Neuronal stem cell (in vitro differentiated cells): ENCODE results near the gene ADRA1B. TPM values are rescaled to one million over a fixed set of nuclear protein-coding genes. Genes with fewer than 3 reads are reported as not detected.

ENCODE experiments used
- DNase-seq: peaks from one replicate; pipeline ENCODE4 v3.0.0-alpha.2; 2013; ENCODE audit warnings: low spot score
- H2AFZ ChIP-seq: one replicate; pipeline ENCODE4 v1.6.1; 2013; ENCODE audit warnings: mild to moderate bottlenecking, low read length, inconsistent platforms
- H2AK5ac ChIP-seq: 2 replicates; pipeline ENCODE4 v1.6.1; 2013; ENCODE audit warnings: low read depth, mild to moderate bottlenecking, inconsistent platforms, low read length, moderate library complexity, mixed read lengths
- H2BK120ac ChIP-seq: 2 replicates; pipeline ENCODE4 v1.6.1; 2013; ENCODE audit warnings: low read depth, mild to moderate bottlenecking, inconsistent platforms, low read length, moderate library complexity, mixed read lengths
- H2BK12ac ChIP-seq: one replicate; pipeline ENCODE4 v1.6.1; 2013; ENCODE audit warnings: low read length, inconsistent platforms
- H2BK15ac ChIP-seq: 2 replicates; pipeline ENCODE4 v1.6.1; 2013; ENCODE audit warnings: mild to moderate bottlenecking, low read length, inconsistent platforms, mixed read lengths
- H2BK5ac ChIP-seq: one replicate; pipeline ENCODE4 v1.6.1; 2013; ENCODE audit warnings: inconsistent platforms, mild to moderate bottlenecking, low read length, moderate library complexity
- H3K14ac ChIP-seq: one replicate; pipeline ENCODE4 v1.6.1; 2013; ENCODE audit warnings: low read length, inconsistent platforms
- H3K18ac ChIP-seq: 2 replicates; pipeline ENCODE4 v1.6.1; 2013; ENCODE audit warnings: low read length, inconsistent platforms
- H3K23ac ChIP-seq: 2 replicates; pipeline ENCODE4 v1.6.1; 2013; ENCODE audit warnings: low read depth, mild to moderate bottlenecking, mixed read lengths, low read length, inconsistent platforms; ENCODE audit not compliant: poor library complexity
- H3K27ac ChIP-seq: replicated peaks from 3 replicates; pipeline ENCODE4 v1.5.1; 2013; ENCODE audit warnings: low read length, inconsistent platforms
- H3K27me3 ChIP-seq, 3 experiments: 2 replicates each; pipeline ENCODE4 v1.6.1; 2013; ENCODE audit warnings: low read length in 3 of 3, mild to moderate bottlenecking in 2 of 3, inconsistent platforms in 1 of 3, low read depth in 1 of 3, mixed read lengths in 1 of 3, moderate library complexity in 1 of 3; ENCODE audit not compliant: control insufficient read depth in 3 of 3, insufficient read depth in 3 of 3
- H3K36me3 ChIP-seq, 2 donors: replicated peaks in 1 of 2; 2 replicates each; pipeline ENCODE4 v1.6.1; 2013; ENCODE audit warnings: low read length in 2 of 2; ENCODE audit not compliant: control insufficient read depth in 2 of 2, insufficient read depth in 2 of 2
- H3K4ac ChIP-seq: 2 replicates; pipeline ENCODE4 v1.6.1; 2013; ENCODE audit warnings: inconsistent platforms, mild to moderate bottlenecking, low read length, moderate library complexity
- H3K4me1 ChIP-seq, 2 donors: 1 replicate in 1 of 2; 2 replicates in 1 of 2; pipeline ENCODE4 v1.6.1; 2013; ENCODE audit warnings: low read length in 2 of 2, low read depth in 1 of 2; ENCODE audit not compliant: control insufficient read depth in 2 of 2, insufficient read depth in 1 of 2
- H3K4me2 ChIP-seq: one replicate; pipeline ENCODE4 v1.6.1; 2013; ENCODE audit warnings: mild to moderate bottlenecking, low read length, inconsistent platforms; ENCODE audit not compliant: insufficient read depth, poor library complexity, severe bottlenecking
- H3K4me3 ChIP-seq, 2 donors: 2 replicates each; pipeline ENCODE4 v1.5.1; 2013; ENCODE audit warnings: low read length in 2 of 2, mild to moderate bottlenecking in 2 of 2, inconsistent platforms in 1 of 2, moderate library complexity in 1 of 2
- H3K79me1 ChIP-seq: one replicate; pipeline ENCODE4 v1.6.1; 2013; ENCODE audit warnings: low read depth, mild to moderate bottlenecking, inconsistent platforms, low read length, moderate library complexity
- H3K9ac ChIP-seq: one replicate; pipeline ENCODE4 v1.6.1; 2013; ENCODE audit warnings: mild to moderate bottlenecking, low read depth, low read length, inconsistent platforms; ENCODE audit not compliant: poor library complexity
- H3K9me3 ChIP-seq, 2 donors: replicated peaks in 1 of 2; 2 replicates each; pipeline versions ENCODE3 to v1.6.1; 2013; ENCODE audit warnings: low read length in 2 of 2, mild to moderate bottlenecking in 2 of 2, inconsistent platforms in 1 of 2, low read depth in 1 of 2, mixed read lengths in 1 of 2, moderate library complexity in 1 of 2; ENCODE audit not compliant: control insufficient read depth in 2 of 2, insufficient read depth in 1 of 2
- H4K8ac ChIP-seq: one replicate; pipeline ENCODE4 v1.6.1; 2013; ENCODE audit warnings: low read depth, mild to moderate bottlenecking, inconsistent platforms, low read length, moderate library complexity
- H4K91ac ChIP-seq: one replicate; pipeline ENCODE4 v1.6.1; 2013; ENCODE audit warnings: low read length, low read depth, mild to moderate bottlenecking, inconsistent platforms; ENCODE audit not compliant: poor library complexity
- WGBS, 2 donors: extraction: QIAGEN DNeasy Blood & Tissue Kit; methylation state at CpG; one replicate each; pipeline ENCODE4 v1.1.7; 2013; ENCODE audit warnings: missing lambda C conversion rate in 2 of 2, mixed read lengths in 1 of 2; ENCODE audit not compliant: insufficient read length in 2 of 2, insufficient replicate concordance in 1 of 2; ENCODE audit errors: extremely low coverage in 2 of 2; 5-methylcytosine and 5-hydroxymethylcytosine counted together
- small RNA-seq: library from polyadenylated mRNA; stranded (forward); fragments of <200 nt; extraction: miRNeasy Mini kit (QIAGEN cat#:217004); gene quantifications from one replicate; pipeline ENCODE3, GENCODE V24; 2013; ENCODE audit not compliant: insufficient read depth

Gene ADRA1B

DNA sequence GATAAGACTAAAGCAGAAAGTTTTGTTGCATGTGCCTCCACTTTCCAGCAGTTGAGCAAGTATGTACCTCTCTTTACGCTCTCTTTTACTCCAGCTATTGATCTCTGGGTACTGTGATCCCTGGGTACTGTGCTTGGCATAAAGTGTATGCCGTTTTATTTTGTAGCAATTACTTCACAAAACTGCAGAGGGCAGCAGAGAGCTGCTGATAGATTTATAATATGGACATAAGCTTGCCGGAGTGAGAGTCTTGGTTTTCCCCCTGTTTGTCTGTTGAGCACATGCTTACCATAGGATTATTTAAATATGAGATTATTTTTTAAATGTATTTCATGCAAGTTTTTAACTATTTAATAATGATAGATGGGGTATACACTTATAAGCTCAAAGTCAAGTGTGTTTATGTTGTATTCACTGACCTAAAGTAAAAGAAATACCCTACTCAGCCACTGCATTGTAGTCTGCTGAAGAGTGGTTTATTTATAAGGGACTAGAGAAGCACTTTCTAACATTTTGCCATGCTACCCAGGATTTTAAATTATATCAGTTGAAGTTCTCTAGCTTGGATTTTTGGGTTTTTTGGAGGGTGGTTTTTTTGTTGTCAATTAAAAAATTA lies 105.7 kb downstream of the ADRA1B start:
- Histone ChIP-seq H3K9me3 (no peaks in the 10 kb centered on the region), H3K4me3 (no peak overlapping the region), H3K4me2 (no peak overlapping the region), H4K8ac (no peak overlapping the region), H3K4ac (no peak overlapping the region), H2BK15ac (no peak overlapping the region), H3K18ac (no peak overlapping the region), H3K79me1 (no peaks in the 10 kb centered on the region), H4K91ac (no peak overlapping the region), H3K14ac (no peak overlapping the region), H3K4me1 (no peaks in the 10 kb centered on the region), H3K36me3 (peaks cover 7 to 61% of the 10 kb centered on the region in 2 donors), H2BK120ac (no peak overlapping the region), H3K9ac (no peak overlapping the region), H3K27ac (no peak overlapping the region), H2BK12ac (no peak overlapping the region), H2BK5ac (no peak overlapping the region), H3K27me3 (no peaks in the 10 kb centered on the region), H2AK5ac (no peak overlapping the region), H2AFZ (no peak overlapping the region), H3K23ac (no peak overlapping the region)
- no CpG with 5 or more reads among the region's 3 CpGs for WGBS, 2 donors
- DNase-seq, result peak; percentile 56

Small RNA genes lying within 50 kb of the gene (small RNA-seq; reads per million reads assigned to genes)
- gene RF00019, result not detected
